ENCODE results near the gene PCP4L1. TPM values are rescaled to one million over a fixed set of nuclear protein-coding genes. Genes with fewer than 3 reads are reported as not detected.

Gene PCP4L1
- total RNA-seq, 2 donors from 2014 or later = 0.68 to 1.8 TPM

- no peak for DNase-seq (ENCODE audit: low spot score)
These were observed 16.3 kb downstream of the PCP4L1 start for GRCh38 chr1:161274874-161275273.

GRCh38 chr1:161282991-161283390 is 24.4 kb downstream of the PCP4L1 start:
- TF ChIP-seq CTCF (IDR thresholded peaks at IDR 0.05) = no peak
- Histone ChIP-seq H3K36me3 (no peaks in the 10 kb centered on the region), H3K4me1 (ENCODE audit: control insufficient read depth in 1 of 2, low read depth in 2 of 2) (no peaks in the 10 kb centered on the region), H3K27ac (no peak overlapping the region), H3K4me3 (no peak overlapping the region), H3K9me3 (no peaks in the 10 kb centered on the region), H3K27me3 (replicated peaks; ENCODE audit: insufficient read depth) (no peaks in the 10 kb centered on the region)
- no peak for ATAC-seq (ENCODE audit: insufficient number of reproducible peaks, low FRiP score, low read depth)
- DNase-seq (ENCODE audit: low spot score) = no peak

More at GRCh38 chr1:161274874-161275273, 16.3 kb downstream of the PCP4L1 start:
- Histone ChIP-seq H3K4me1 (ENCODE audit: control insufficient read depth in 1 of 2, low read depth in 2 of 2) (no peaks in the 10 kb centered on the region), H3K9me3 (no peaks in the 10 kb centered on the region), H3K36me3 (no peaks in the 10 kb centered on the region), H3K27ac (no peak overlapping the region), H3K4me3 (no peak overlapping the region), H3K27me3 (replicated peaks; ENCODE audit: insufficient read depth) (no peaks in the 10 kb centered on the region)
- no peak for TF ChIP-seq CTCF (IDR thresholded peaks at IDR 0.05)
- no peak for ATAC-seq (ENCODE audit: insufficient number of reproducible peaks, low FRiP score, low read depth)

GRCh38 chr1:161285113-161285512 is 26.6 kb downstream of the PCP4L1 start:
- Histone ChIP-seq H3K9me3 (no peaks in the 10 kb centered on the region), H3K4me1 (ENCODE audit: control insufficient read depth in 1 of 2, low read depth in 2 of 2) (no peaks in the 10 kb centered on the region), H3K36me3 (no peaks in the 10 kb centered on the region), H3K27me3 (replicated peaks; ENCODE audit: insufficient read depth) (no peaks in the 10 kb centered on the region), H3K4me3 (no peak overlapping the region), H3K27ac (no peak overlapping the region)
- ATAC-seq (ENCODE audit: insufficient number of reproducible peaks, low FRiP score, low read depth) = no peak
- no peak for TF ChIP-seq CTCF (IDR thresholded peaks at IDR 0.05)
- DNase-seq (ENCODE audit: low spot score) = no peak

GRCh38 chr1:161285521-161285920 is 27.0 kb downstream of the PCP4L1 start:
- no peaks in the 10 kb centered on the region for H3K27me3 ChIP-seq (replicated peaks; ENCODE audit: insufficient read depth)
- no peak for TF ChIP-seq CTCF (IDR thresholded peaks at IDR 0.05)
- H3K4me3 ChIP-seq = no peak overlapping the region
- H3K4me1 ChIP-seq (ENCODE audit: control insufficient read depth in 1 of 2, low read depth in 2 of 2) = no peaks in the 10 kb centered on the region
- no peaks in the 10 kb centered on the region for H3K9me3 ChIP-seq
- DNase-seq (ENCODE audit: low spot score) (no peak), ATAC-seq (ENCODE audit: insufficient number of reproducible peaks, low FRiP score, low read depth) (no peak)
- no peak overlapping the region for H3K27ac ChIP-seq
- no peaks in the 10 kb centered on the region for H3K36me3 ChIP-seq

- Histone ChIP-seq H3K9me3 (no peaks in the 10 kb centered on the region), H3K36me3 (no peaks in the 10 kb centered on the region), H3K27me3 (replicated peaks; ENCODE audit: insufficient read depth) (no peaks in the 10 kb centered on the region), H3K27ac (no peak overlapping the region), H3K4me3 (no peak overlapping the region), H3K4me1 (ENCODE audit: control insufficient read depth in 1 of 2, low read depth in 2 of 2) (no peaks in the 10 kb centered on the region)
- TF ChIP-seq CTCF (IDR thresholded peaks at IDR 0.05) = no peak
- no peak for DNase-seq (ENCODE audit: low spot score)
- no peak for ATAC-seq (ENCODE audit: insufficient number of reproducible peaks, low FRiP score, low read depth)
These were observed 29.0 kb downstream of the PCP4L1 start for GRCh38 chr1:161287482-161288054.

All from thoracic aorta (tissue), 2 donors.